GM23248 (cell line): Measurements from ENCODE around the gene CDHR1.

Experiments used
- EZH2 ChIP-seq: fragments of 200-600 bp; sonication (generic); IDR thresholded peaks from 2 replicates; pipeline ENCODE4 v1.6.1; 2018; ENCODE audit warnings: antibody characterized with exemption, mild to moderate bottlenecking; ENCODE audit not compliant: insufficient read depth, poor library complexity, severe bottlenecking
- EZH2phosphoT487 ChIP-seq: fragments of 200-600 bp; sonication (generic); IDR thresholded peaks from 2 replicates; pipeline ENCODE4 v1.6.1; 2018; ENCODE audit warnings: antibody characterized with exemption, moderate library complexity, mild to moderate bottlenecking, low read depth; ENCODE audit not compliant: insufficient read depth

GRCh38 chr10:84247496-84247895 is 53.2 kb downstream of the CDHR1 start:
- TF ChIP-seq EZH2 (no peak), EZH2phosphoT487 (no peak)
